Aorta (tissue), 5 donors: Measurements from ENCODE around the gene GGN. TPM values are rescaled to one million over a fixed set of nuclear protein-coding genes. Genes with fewer than 3 reads are reported as not detected.
"Not testable (repeated sequence)": the region's sequence is repeated elsewhere in the genome, so short reads cannot be mapped to it uniquely, and the experiment has no call there.

Source experiments
- ATAC-seq: fragments of 200-7000 bp; cut with Tn5 transposase; one replicate; pipeline ENCODE4 v1.9.1; 2022; ENCODE audit warnings: moderate library complexity; ENCODE audit not compliant: low FRiP score
- DNase-seq, 2 donors: peaks; one replicate each; pipeline ENCODE4 v3.0.0-alpha.2; 2020
- H3K27ac ChIP-seq, 2 donors: one replicate each; pipeline ENCODE4 v1.5.1; 2013; ENCODE audit warnings: low read length in 2 of 2, mild to moderate bottlenecking in 2 of 2, moderate library complexity in 2 of 2, control low read depth in 1 of 2, inconsistent platforms in 1 of 2, low read depth in 1 of 2
- H3K27me3 ChIP-seq, 2 donors: one replicate each; pipeline ENCODE4 v1.6.1; 2013; ENCODE audit warnings: control low read depth in 1 of 2, low read length in 1 of 2, mild to moderate bottlenecking in 1 of 2, moderate library complexity in 1 of 2; ENCODE audit not compliant: insufficient read depth in 2 of 2, control insufficient read depth in 1 of 2
- H3K36me3 ChIP-seq, 2 donors: one replicate each; pipeline ENCODE4 v1.6.1; 2013; ENCODE audit warnings: control low read depth in 1 of 2, low read length in 1 of 2, mild to moderate bottlenecking in 1 of 2; ENCODE audit not compliant: insufficient read depth in 2 of 2, control insufficient read depth in 1 of 2
- H3K4me1 ChIP-seq, 2 donors: one replicate each; pipeline ENCODE4 v1.6.1; 2013; ENCODE audit warnings: low read length in 2 of 2, control low read depth in 1 of 2, mild to moderate bottlenecking in 1 of 2, moderate library complexity in 1 of 2; ENCODE audit not compliant: insufficient read depth in 2 of 2, control insufficient read depth in 1 of 2
- H3K4me3 ChIP-seq, 2 donors: one replicate each; pipeline ENCODE4 v1.5.1; 2013; ENCODE audit warnings: low read length in 2 of 2, control low read depth in 1 of 2, mild to moderate bottlenecking in 1 of 2
- H3K9me3 ChIP-seq: one replicate; pipeline ENCODE4 v1.6.1; 2013; ENCODE audit warnings: mild to moderate bottlenecking, low read length; ENCODE audit not compliant: control insufficient read depth
- WGBS, 2 donors: extraction: QIAGEN DNeasy Blood & Tissue Kit; methylation state at CpG; one replicate each; pipeline ENCODE4 v1.1.7; 2013; 5-methylcytosine and 5-hydroxymethylcytosine counted together
- intact Hi-C, 2 donors: fragments of 100-400 bp; cut with DNase I; formaldehyde crosslinking; loops; one replicate each; pipeline versions ENCODE4 v1.14.2 to v1.15.0; 2022
- polyA plus RNA-seq, 2 donors: library from polyadenylated mRNA; stranded (reverse); fragments of 200-250 nt; gene quantifications; one replicate each; pipeline ENCODE4 v1.2.3, GENCODE V29; 2013
- total RNA-seq, 2 donors: library from RNA; stranded (reverse); fragmentation: NEBNext Ultra II Directional; extraction: Animal tissue kit (Norgen Biotek cat#: 25700); gene quantifications; one replicate each; pipeline ENCODE4 v1.2.1, GENCODE V29; 2021
- donor health status: healthy with polysubstance abuse.
- donor health status: Bipolar disorder and iron deficiency.
- donor health status: DM: no; HTN: no; CAD: no.
- donor health status: DM: no; HTN: no; CAD: no.
- donor health status: DM: yes; HTN: yes; CAD: no.

The GGN gene
- total and polyA plus RNA-seq, 4 donors, result 0.50 to 6.9 (median 4.0) TPM

DNA sequence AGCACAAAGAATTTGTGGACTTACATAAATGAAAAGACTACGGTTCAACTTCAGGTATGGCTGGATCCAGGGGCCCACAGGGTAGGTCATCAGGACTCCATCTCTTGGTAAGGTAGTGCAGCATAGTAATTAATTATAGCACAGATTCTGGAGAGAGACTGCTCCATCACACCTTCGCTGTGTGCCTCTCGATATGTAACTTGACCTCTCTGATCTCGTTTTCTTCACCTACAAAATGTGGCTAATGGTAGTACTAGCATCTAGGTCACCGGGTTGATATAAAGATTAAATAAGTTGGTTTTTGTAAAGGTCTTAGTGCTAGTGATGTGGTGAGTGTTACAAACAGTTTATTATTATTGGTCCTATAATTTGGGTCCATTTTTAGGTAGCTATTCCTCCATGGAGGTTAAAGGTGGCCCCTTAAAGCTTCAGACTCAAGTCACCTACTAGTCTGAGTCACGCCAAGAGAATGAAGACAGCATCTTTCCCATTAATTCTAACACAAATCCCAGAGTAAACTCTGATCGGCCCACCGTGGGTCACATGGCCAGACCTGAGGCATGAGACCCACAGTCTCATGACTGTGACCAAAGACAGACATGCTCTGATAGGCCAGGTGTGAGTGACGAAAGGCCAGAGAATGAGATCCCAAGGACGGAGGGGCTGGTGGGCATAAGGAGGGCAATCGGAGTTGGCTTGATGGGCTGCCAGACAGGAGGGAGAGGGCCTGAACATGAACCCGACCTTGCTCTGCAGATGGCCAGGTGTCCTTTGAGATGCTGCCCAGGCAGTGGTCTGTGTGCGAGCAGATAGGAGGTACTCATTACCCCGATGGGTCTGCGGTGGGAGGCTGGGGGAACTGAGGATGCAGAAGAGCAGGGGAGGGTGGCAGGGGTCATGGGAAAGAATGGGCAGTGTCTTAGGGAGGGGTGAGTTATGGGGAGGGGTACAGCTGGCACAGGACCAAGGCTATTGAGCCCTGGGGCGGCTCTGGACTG lies 31.8 kb downstream of the GGN start:
- no peaks in the 10 kb centered on the region for H3K36me3 ChIP-seq
- no peak overlapping the region for H3K27ac ChIP-seq
- DNase-seq (no peak), ATAC-seq (no peak)
- H3K4me3 ChIP-seq, result no peak overlapping the region
- no peaks in the 10 kb centered on the region for H3K9me3 ChIP-seq
- H3K4me1 ChIP-seq, result no peaks in the 10 kb centered on the region
- no peaks in the 10 kb centered on the region for H3K27me3 ChIP-seq
- intact Hi-C loops, result no loop called here
- WGBS, 2 donors, result 78% methylated on average over 16 of the region's 16 CpGs

DNA sequence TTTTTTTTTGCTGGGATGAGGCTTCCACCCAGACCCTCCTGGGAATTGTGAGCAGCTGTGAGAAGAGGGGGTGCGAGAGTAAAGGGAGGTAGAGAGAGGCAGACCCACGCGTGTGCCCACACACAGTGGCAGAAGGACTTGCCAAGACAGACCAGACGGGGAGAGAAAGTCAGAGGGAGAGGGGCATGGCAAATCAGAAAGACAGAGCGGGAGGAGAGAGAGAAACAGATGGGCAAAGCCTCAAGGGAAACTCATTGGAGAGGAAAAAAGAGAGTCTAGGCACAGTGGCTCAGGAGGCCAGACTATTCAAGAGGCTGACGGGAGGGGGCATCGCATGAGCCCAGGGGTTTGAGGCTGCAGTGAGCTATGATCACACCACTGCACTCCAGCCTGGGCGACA lies 35.2 kb downstream of the GGN start:
- H3K27me3 ChIP-seq, result no peaks in the 10 kb centered on the region
- no peak overlapping the region for H3K4me3 ChIP-seq
- 46 to 49% methylated on average over 7 to 8 of the region's 8 CpGs for WGBS, 2 donors
- ATAC-seq (no peak), DNase-seq (no peak)
- H3K9me3 ChIP-seq, result no peaks in the 10 kb centered on the region
- intact Hi-C loops, result no loop called here
- no peak overlapping the region for H3K27ac ChIP-seq
- no peaks in the 10 kb centered on the region for H3K36me3 ChIP-seq
- H3K4me1 ChIP-seq, result no peaks in the 10 kb centered on the region

DNA sequence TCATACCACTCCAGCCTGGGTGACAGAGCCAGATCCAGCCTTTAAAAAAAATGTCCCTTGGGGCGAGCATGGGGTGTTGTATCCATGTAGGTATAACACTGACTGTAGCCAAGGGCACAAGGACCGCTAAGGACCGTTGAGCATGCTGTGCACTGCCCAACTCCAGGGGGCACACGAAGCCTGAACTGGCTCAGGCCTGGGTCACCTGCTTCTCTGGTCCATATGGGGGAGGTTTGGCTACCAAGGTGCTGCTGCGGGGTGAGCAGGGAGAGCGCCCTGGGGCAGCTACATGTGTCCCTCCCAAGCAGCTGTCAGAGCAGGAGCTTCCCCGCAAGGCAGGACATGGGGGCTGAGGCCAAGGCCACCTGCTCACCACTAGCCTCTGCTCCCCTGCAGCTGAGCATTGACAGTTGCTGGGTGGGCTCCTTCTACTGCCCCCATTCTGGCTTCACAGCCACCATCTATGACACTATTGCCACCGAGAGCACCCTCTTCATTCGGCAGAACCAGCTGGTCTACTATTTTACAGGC lies 35.9 kb downstream of the GGN start:
- intact Hi-C loops, result no loop called here

DNA sequence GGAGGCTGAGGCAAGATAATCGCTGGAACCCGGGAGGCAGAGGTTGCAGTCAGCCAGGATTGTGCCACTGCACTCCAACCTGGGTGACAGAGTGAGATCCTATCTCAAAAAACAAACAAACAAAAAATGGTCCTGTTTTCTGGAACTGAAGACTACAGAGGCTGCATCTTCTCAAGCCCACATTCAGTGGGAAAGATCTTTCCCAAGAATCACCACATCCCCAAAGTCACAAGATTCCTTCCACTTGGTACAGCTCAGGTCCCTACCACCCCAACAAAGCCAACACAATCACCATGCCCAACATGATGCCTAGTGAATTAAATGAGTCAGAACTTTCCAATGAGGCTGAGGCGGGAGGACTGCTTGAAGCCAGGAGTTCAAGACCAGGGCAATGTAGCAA lies 37.0 kb downstream of the GGN start:
- no peak for ATAC-seq
- Histone ChIP-seq H3K4me3 (no peak overlapping the region), H3K27ac (no peak overlapping the region), H3K9me3 (no peaks in the 10 kb centered on the region), H3K27me3 (no peaks in the 10 kb centered on the region), H3K4me1 (no peaks in the 10 kb centered on the region), H3K36me3 (no peaks in the 10 kb centered on the region)
- intact Hi-C loops, result no loop called here
- DNase-seq, result no peak
- 81 to 87% methylated on average over 3 of the region's 3 CpGs for WGBS, 2 donors

More for the DNA sequence above, 35.9 kb downstream of the GGN start:
- DNase-seq, result no peak
- Histone ChIP-seq H3K36me3 (no peaks in the 10 kb centered on the region), H3K4me1 (no peaks in the 10 kb centered on the region), H3K27ac (no peak overlapping the region), H3K9me3 (no peaks in the 10 kb centered on the region), H3K27me3 (no peaks in the 10 kb centered on the region), H3K4me3 (no peak overlapping the region)
- ATAC-seq, result no peak
- 71 to 72% methylated on average over 9 of the region's 9 CpGs for WGBS, 2 donors

DNA sequence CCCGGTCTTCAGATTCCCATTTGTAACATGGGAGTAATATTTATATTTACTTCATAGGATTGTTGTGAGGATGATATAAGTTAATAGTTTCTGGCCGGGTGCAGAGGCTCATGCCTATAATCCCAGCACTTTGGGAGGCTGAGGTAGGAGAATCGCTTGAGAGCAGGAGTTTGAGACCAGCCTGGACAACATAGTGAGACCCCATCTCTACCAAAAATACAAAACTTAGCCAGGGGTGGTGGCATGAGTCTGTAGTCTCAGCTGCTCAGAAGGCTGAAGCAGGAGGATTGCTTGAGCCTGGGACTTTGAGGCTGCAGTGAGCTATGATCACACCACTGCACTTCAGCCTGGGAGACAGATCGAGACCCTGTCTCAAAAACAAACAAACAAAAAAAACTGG lies 41.0 kb downstream of the GGN start:
- DNase-seq (no peak), ATAC-seq (no peak)
- 83 to 85% methylated on average over 4 of the region's 4 CpGs for WGBS, 2 donors
- Histone ChIP-seq H3K9me3 (no peaks in the 10 kb centered on the region), H3K4me1 (no peaks in the 10 kb centered on the region), H3K27me3 (no peaks in the 10 kb centered on the region), H3K4me3 (no peak overlapping the region), H3K36me3 (no peaks in the 10 kb centered on the region), H3K27ac (no peak overlapping the region)
- intact Hi-C loops, result no loop called here

DNA sequence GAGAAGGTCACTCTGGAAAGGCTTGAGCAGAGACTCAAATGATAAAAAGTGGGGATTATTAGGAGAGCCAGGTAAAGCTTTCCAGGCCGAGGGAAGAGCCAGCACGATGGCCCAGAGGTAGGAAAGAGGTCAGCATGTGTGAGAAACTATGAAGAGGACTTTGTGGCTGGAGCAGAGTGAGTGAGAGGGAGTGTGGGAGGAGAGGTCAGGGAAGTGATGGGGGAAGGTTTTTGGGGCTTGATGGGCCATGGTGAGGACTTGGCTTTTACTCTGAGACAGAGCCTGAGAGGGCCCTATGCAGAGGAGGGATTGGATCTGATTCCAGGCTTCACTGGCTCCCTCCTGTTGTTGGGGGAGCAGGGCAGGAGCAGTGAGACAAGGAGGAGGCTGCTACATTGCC lies 46.9 kb downstream of the GGN start:
- H3K36me3 ChIP-seq, result no peaks in the 10 kb centered on the region
- no peaks in the 10 kb centered on the region for H3K4me1 ChIP-seq
- intact Hi-C loops, result no loop called here
- no peak overlapping the region for H3K4me3 ChIP-seq
- DNase-seq, result no peak
- H3K27me3 ChIP-seq, result no peaks in the 10 kb centered on the region
- 88 to 91% methylated on average over 2 of the region's 2 CpGs for WGBS, 2 donors
- no peak overlapping the region for H3K27ac ChIP-seq
- H3K9me3 ChIP-seq, result no peaks in the 10 kb centered on the region
- no peak for ATAC-seq

DNA sequence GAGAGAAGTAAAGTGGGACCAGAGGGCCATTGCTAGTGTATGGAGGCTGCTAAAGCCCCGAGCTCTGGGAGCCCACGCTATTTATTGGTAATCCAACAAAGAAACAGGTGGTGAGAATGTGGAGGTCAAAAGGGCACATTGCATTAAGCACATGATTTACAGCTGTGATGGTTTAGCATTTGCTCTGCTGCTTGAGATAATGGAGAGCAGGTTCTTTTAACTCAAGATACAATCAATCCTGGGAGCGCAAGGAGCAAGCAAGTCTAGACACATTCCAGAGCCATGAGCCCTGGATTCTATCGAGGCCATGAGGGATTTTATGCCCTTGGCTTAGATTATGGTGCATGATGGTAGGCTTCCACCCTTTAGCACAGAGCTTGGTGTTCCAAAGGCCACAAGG lies 48.8 kb downstream of the GGN start:
- 60% methylated on average over 4 of the region's 4 CpGs for WGBS, 2 donors
- not testable (repeated sequence) for H3K9me3 ChIP-seq, H3K4me3 ChIP-seq, H3K4me1 ChIP-seq, H3K27me3 ChIP-seq, DNase-seq, H3K27ac ChIP-seq, ATAC-seq, H3K36me3 ChIP-seq
- intact Hi-C loops, result loop anchor here (5.0 to 10.0 kb wide), 6 partner anchors 33 to 513 kb away; partner anchors contain the start of genes GGN (in 1 of the 2), PSMD8 (in 1 of the 2), SIPA1L3 (in 1 of the 2) and SPRED3 (in 1 of the 2)

DNA sequence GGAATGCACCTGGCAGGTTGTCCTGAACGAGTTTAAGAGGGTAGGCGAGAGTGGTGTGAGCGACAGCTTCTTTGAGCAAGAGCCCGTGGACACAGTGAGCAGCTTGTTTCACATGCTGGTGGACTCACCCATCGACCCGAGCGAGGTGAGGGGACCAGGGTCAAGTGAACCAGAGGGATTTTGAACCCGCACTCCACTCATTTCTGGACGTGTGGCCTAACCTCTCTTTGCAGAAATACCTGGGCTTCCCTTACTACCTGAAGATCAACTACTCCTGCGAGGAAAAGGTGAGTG lies 50.5 kb downstream of the GGN start:
- Histone ChIP-seq H3K27ac (no peak overlapping the region), H3K4me1 (no peaks in the 10 kb centered on the region), H3K4me3 (no peak overlapping the region), H3K27me3 (no peaks in the 10 kb centered on the region), H3K36me3 (no peaks in the 10 kb centered on the region), H3K9me3 (no peaks in the 10 kb centered on the region)
- intact Hi-C loops, result loop anchor here (5.0 to 10.0 kb wide), 6 partner anchors 35 to 515 kb away; partner anchors contain the start of genes GGN (in 1 of the 2), PSMD8 (in 1 of the 2), SIPA1L3 (in 1 of the 2) and SPRED3 (in 1 of the 2)
- ATAC-seq (no peak), DNase-seq (no peak)
- WGBS, 2 donors, result 61 to 62% methylated on average over 10 of the region's 10 CpGs
